Kidney (tissue), 14 donors: ENCODE measurements around the gene GPC6. TPM values are rescaled to one million over a fixed set of nuclear protein-coding genes. Genes with fewer than 3 reads are reported as not detected.

Experiments used
- DNase-seq, 5 donors: peaks; one replicate each; pipeline ENCODE4 v3.0.0-alpha.2; 2013 to 2020
- FAIRE-seq: peaks from 2 replicates; lab custom pipeline; 2012; peaks lifted over from hg19 to GRCh38; lab: Jason Lieb, UNC
- H3K27ac ChIP-seq, 2 donors: one replicate each; pipeline ENCODE4 v1.7.0; 2013; ENCODE audit warnings: low read depth in 2 of 2, low read length in 2 of 2, inconsistent platforms in 1 of 2
- H3K27me3 ChIP-seq: one replicate; pipeline ENCODE4 v1.7.1; 2013; ENCODE audit warnings: low read length, inconsistent platforms; ENCODE audit not compliant: control insufficient read depth, insufficient read depth
- H3K36me3 ChIP-seq, 3 donors: one replicate each; pipeline versions ENCODE4 v1.7.0 to v1.7.1; 2013; ENCODE audit warnings: low read length in 3 of 3, control low read depth in 1 of 3, inconsistent platforms in 1 of 3; ENCODE audit not compliant: insufficient read depth in 3 of 3, control insufficient read depth in 2 of 3
- H3K4me1 ChIP-seq, 3 donors: one replicate each; pipeline versions ENCODE4 v1.7.0 to v1.7.1; 2013; ENCODE audit warnings: low read length in 3 of 3, inconsistent platforms in 1 of 3, low read depth in 1 of 3; ENCODE audit not compliant: control insufficient read depth in 2 of 3, insufficient read depth in 2 of 3
- H3K4me3 ChIP-seq, 3 donors: one replicate each; pipeline versions ENCODE4 v1.7.0 to v1.8.1; 2013; ENCODE audit warnings: low read length in 3 of 3, control low read depth in 1 of 3, inconsistent platforms in 1 of 3
- H3K9ac ChIP-seq, 3 donors: one replicate each; pipeline versions ENCODE4 v1.7.0 to v1.7.1; 2013; ENCODE audit warnings: low read length in 3 of 3, control low read depth in 1 of 3, inconsistent platforms in 1 of 3
- H3K9me3 ChIP-seq, 3 donors: one replicate each; pipeline versions ENCODE4 v1.7.0 to v1.7.1; 2013; ENCODE audit warnings: low read length in 3 of 3, control low read depth in 1 of 3, inconsistent platforms in 1 of 3; ENCODE audit not compliant: control insufficient read depth in 2 of 3, insufficient read depth in 1 of 3
- intact Hi-C: fragments of 100-400 bp; cut with DNase I; formaldehyde crosslinking; loops from one replicate; pipeline ENCODE4 v1.11.1; 2022
- polyA plus RNA-seq: library from polyadenylated mRNA; stranded (reverse); fragments of 350-450 nt; fragmentation: Illumina TruSeq; extraction: RNeasy Lipid Tissue Mini Kit (QIAGEN cat#74804); gene quantifications from one replicate; pipeline ENCODE4 v1.2.3, GENCODE V29; 2014; ENCODE audit warnings: low read depth, low replicate concordance; ENCODE audit not compliant: insufficient read depth
- total RNA-seq: library from RNA; stranded (reverse); fragmentation: NEBNext Ultra II Directional; extraction: Animal tissue kit (Norgen Biotek cat#: 25700); gene quantifications from one replicate; pipeline ENCODE4 v1.2.1, GENCODE V29; 2021
- TF ChIP-seq, protein P1 (sequence below): IDR thresholded peaks from 3 replicates; pipeline ENCODE4 v1.5.1; 2012; ENCODE audit warnings: mild to moderate bottlenecking, moderate library complexity, borderline replicate concordance; ENCODE audit not compliant: insufficient read depth; ENCODE audit errors: extremely low read depth
- donor health status: control.
- donor health status: control.
- donor health status: control.
- donor health status: control.
- donor health status: control.
- donor health status: DM: yes; HTN: yes; CAD: no.
- donor health status: Normal renal cell carcinoma (clear cell type).

GPC6 gene
- total and polyA plus RNA-seq, 2 donors from 2014 or later, result 6.2 to 15.5 TPM

DNA sequence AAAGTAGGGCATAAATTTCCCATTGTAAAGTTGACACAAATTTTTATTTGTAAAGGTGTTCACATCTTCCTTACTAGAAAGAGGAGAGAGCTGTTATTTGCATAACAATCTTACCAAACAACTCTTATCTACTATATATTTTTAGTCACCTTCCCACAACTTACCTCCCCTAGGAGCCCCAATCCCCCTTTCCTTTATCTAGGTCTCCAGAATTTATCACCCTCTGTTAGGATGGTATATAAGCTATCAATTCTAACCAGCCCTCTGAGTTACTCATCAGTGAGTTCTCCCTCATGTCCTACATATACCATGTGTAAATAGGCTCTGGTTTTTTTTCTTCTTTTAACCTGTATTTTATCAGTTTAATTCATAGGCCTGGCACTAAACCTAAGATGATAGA is 1190.7 kb downstream of the GPC6 start:
- intact Hi-C loops, result no loop called here
- Histone ChIP-seq H3K9me3 (no peaks in the 10 kb centered on the region), H3K4me1 (no peaks in the 10 kb centered on the region), H3K27me3 (no peaks in the 10 kb centered on the region), H3K4me3 (no peak overlapping the region), H3K36me3 (no peaks in the 10 kb centered on the region), H3K9ac (no peak overlapping the region), H3K27ac (no peak overlapping the region)
- TF ChIP-seq, protein P1, sequence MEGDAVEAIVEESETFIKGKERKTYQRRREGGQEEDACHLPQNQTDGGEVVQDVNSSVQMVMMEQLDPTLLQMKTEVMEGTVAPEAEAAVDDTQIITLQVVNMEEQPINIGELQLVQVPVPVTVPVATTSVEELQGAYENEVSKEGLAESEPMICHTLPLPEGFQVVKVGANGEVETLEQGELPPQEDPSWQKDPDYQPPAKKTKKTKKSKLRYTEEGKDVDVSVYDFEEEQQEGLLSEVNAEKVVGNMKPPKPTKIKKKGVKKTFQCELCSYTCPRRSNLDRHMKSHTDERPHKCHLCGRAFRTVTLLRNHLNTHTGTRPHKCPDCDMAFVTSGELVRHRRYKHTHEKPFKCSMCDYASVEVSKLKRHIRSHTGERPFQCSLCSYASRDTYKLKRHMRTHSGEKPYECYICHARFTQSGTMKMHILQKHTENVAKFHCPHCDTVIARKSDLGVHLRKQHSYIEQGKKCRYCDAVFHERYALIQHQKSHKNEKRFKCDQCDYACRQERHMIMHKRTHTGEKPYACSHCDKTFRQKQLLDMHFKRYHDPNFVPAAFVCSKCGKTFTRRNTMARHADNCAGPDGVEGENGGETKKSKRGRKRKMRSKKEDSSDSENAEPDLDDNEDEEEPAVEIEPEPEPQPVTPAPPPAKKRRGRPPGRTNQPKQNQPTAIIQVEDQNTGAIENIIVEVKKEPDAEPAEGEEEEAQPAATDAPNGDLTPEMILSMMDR, result no peak
- DNase-seq (no peak), FAIRE-seq (no peak)

DNA sequence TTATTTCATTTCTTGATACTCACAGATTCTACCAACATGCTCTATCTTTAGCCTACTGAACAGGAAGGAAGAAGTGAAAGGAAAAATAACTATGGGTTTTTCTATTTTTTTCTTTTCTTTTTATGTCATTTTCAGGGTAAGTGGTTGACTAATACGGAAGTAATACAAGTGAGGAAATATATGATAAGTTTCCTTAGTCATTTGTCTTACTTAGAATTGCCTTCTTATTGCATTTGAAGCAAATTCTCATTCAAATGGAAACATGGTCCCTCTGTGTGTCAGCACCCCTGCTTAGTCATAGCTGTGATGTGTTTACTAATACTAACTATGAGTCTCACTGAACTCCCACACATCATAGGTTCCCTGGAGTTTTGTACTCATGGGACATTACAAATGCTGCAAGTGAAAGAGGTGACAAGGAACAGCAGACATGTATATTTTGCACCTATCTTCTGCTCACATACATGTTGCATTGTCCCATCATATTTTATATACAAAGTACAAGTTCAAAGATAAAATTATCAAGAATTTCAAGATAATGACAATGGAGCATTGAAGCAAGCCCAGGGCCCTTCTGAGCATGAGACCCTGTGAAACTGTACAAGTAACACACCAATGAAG is 1192.8 kb downstream of the GPC6 start:
- Histone ChIP-seq H3K4me1 (no peaks in the 10 kb centered on the region), H3K4me3 (no peak overlapping the region), H3K36me3 (no peaks in the 10 kb centered on the region), H3K27me3 (no peaks in the 10 kb centered on the region), H3K9me3 (no peaks in the 10 kb centered on the region), H3K9ac (no peak overlapping the region), H3K27ac (no peak overlapping the region)
- DNase-seq, result no peak
- TF ChIP-seq, protein P1, result no peak
- intact Hi-C loops, result no loop called here
- FAIRE-seq, result no peak

DNA sequence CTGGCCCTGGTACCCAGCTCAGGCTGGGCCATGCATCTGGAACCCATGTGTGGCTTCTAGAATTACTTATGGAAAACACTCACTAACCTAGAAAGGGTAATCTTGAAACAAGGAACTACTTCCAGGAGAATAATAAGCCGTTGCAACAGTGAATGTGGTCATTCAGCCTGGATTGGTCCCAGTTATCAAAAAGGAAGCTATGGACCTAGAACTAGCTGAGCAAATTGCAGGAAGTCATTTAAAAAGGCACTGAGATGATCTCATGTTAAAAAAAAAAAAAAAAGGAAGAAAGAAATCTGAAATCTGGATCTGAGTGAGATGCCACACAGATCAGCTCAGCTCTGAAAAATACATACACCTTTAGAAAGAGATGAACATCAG is 1193.3 kb downstream of the GPC6 start:
- H3K4me3 ChIP-seq, result no peak overlapping the region
- TF ChIP-seq, protein P1, result no peak
- H3K4me1 ChIP-seq, result no peaks in the 10 kb centered on the region
- DNase-seq (no peak), FAIRE-seq (no peak)
- no peak overlapping the region for H3K27ac ChIP-seq
- H3K9ac ChIP-seq, result no peak overlapping the region
- intact Hi-C loops, result no loop called here
- no peaks in the 10 kb centered on the region for H3K9me3 ChIP-seq
- no peaks in the 10 kb centered on the region for H3K36me3 ChIP-seq
- H3K27me3 ChIP-seq, result no peaks in the 10 kb centered on the region
